GM12891 (cell line): ENCODE results near the gene PAN3.

Experiments
- POLR2A ChIP-seq: IDR thresholded peaks from 2 replicates; pipeline ENCODE4 v1.6.1; 2011; ENCODE audit warnings: low read depth, low read length, control low read depth
- POLR2AphosphoS5 ChIP-seq: IDR thresholded peaks from 2 replicates; pipeline ENCODE4 v1.6.1; 2011; ENCODE audit warnings: low read depth, low read length, control low read depth
- SPI1 ChIP-seq: IDR thresholded peaks from 2 replicates; pipeline ENCODE4 v1.6.1; 2011; ENCODE audit warnings: low read depth, low read length, control low read depth
- TAF1 ChIP-seq: IDR thresholded peaks from 2 replicates; pipeline ENCODE4 v1.6.1; 2011; ENCODE audit warnings: low read depth, low read length, control low read depth

- no peak for TF ChIP-seq POLR2A
- no peak for TF ChIP-seq POLR2AphosphoS5
- TF ChIP-seq SPI1, result no peak
- TF ChIP-seq TAF1, result no peak
These were observed 23.0 kb downstream of the PAN3 start for GRCh38 chr13:28161370-28161769.
